Measurements from ENCODE around the gene GRHL1.
A peak's percentile ranks its signal among the peaks of the same experiment; 100 is the strongest.

Gene GRHL1

GRCh38 chr2:9958057-9958456 lies 6.6 kb downstream of the GRHL1 start:
- TF ChIP-seq GATA1 (IDR thresholded peaks at IDR 0.05; ENCODE audit: low read depth, low read length): no peak
- no peak for TF ChIP-seq POLR2A (IDR thresholded peaks at IDR 0.05; ENCODE audit: low read length)
- DNase-seq: no peak

GRCh38 chr2:9959262-9959661 lies 7.8 kb downstream of the GRHL1 start:
- no peak for TF ChIP-seq POLR2A (IDR thresholded peaks at IDR 0.05; ENCODE audit: low read length)
- no peak for TF ChIP-seq GATA1 (IDR thresholded peaks at IDR 0.05; ENCODE audit: low read depth, low read length)
- DNase-seq: no peak

GRCh38 chr2:9961013-9961412 lies 9.5 kb downstream of the GRHL1 start:
- peak; percentile 92 to 96 for DNase-seq
- peak; percentile 82 for TF ChIP-seq GATA1 (IDR thresholded peaks at IDR 0.05; ENCODE audit: low read depth, low read length)
- TF ChIP-seq POLR2A (IDR thresholded peaks at IDR 0.05; ENCODE audit: low read length): peak; percentile 20

GRCh38 chr2:9964334-9964980 lies 13.0 kb downstream of the GRHL1 start:
- no peak for TF ChIP-seq GATA1 (IDR thresholded peaks at IDR 0.05; ENCODE audit: low read depth, low read length)
- no peak for TF ChIP-seq POLR2A (IDR thresholded peaks at IDR 0.05; ENCODE audit: low read length)
- no peak for DNase-seq

- no peak for DNase-seq
- TF ChIP-seq GATA1 (IDR thresholded peaks at IDR 0.05; ENCODE audit: low read depth, low read length) (no peak), POLR2A (IDR thresholded peaks at IDR 0.05; ENCODE audit: low read length) (no peak)
Observed at GRCh38 chr2:9965119-9965822, 13.8 kb downstream of the GRHL1 start.

GRCh38 chr2:9966491-9967022 lies 15.1 kb downstream of the GRHL1 start:
- TF ChIP-seq POLR2A (IDR thresholded peaks at IDR 0.05; ENCODE audit: low read length) (no peak), GATA1 (IDR thresholded peaks at IDR 0.05; ENCODE audit: low read depth, low read length) (no peak)
- DNase-seq: peak in 1 of 2 experiments; percentile 20

- TF ChIP-seq POLR2A (IDR thresholded peaks at IDR 0.05; ENCODE audit: low read length): no peak
- TF ChIP-seq GATA1 (IDR thresholded peaks at IDR 0.05; ENCODE audit: low read depth, low read length): no peak
- DNase-seq: peak; percentile 43 to 56
Observed at GRCh38 chr2:9967053-9967775, 15.7 kb downstream of the GRHL1 start.

GRCh38 chr2:9968553-9969497 lies 17.3 kb downstream of the GRHL1 start:
- DNase-seq: no peak
- no peak for TF ChIP-seq POLR2A (IDR thresholded peaks at IDR 0.05; ENCODE audit: low read length)
- TF ChIP-seq GATA1 (IDR thresholded peaks at IDR 0.05; ENCODE audit: low read depth, low read length): no peak

GRCh38 chr2:9970200-9971044 lies 18.9 kb downstream of the GRHL1 start:
- TF ChIP-seq GATA1 (IDR thresholded peaks at IDR 0.05; ENCODE audit: low read depth, low read length): no peak
- no peak for TF ChIP-seq POLR2A (IDR thresholded peaks at IDR 0.05; ENCODE audit: low read length)
- DNase-seq: no peak

- DNase-seq: no peak
- TF ChIP-seq GATA1 (IDR thresholded peaks at IDR 0.05; ENCODE audit: low read depth, low read length) (no peak), POLR2A (IDR thresholded peaks at IDR 0.05; ENCODE audit: low read length) (no peak)
Observed at GRCh38 chr2:9971105-9971818, 19.8 kb downstream of the GRHL1 start.

- TF ChIP-seq GATA1 (IDR thresholded peaks at IDR 0.05; ENCODE audit: low read depth, low read length) (no peak), POLR2A (IDR thresholded peaks at IDR 0.05; ENCODE audit: low read length) (no peak)
- no peak for DNase-seq
Observed at GRCh38 chr2:9971890-9972289, 20.4 kb downstream of the GRHL1 start.
